HG03139 (cell line): ENCODE results near the gene ZNF302.

Source experiments
- ATAC-seq: cut with Tn5 transposase; IDR thresholded peaks from one replicate; pipeline ENCODE4 v1.9.1; 2021; ENCODE audit not compliant: unreplicated experiment

Gene ZNF302

DNA sequence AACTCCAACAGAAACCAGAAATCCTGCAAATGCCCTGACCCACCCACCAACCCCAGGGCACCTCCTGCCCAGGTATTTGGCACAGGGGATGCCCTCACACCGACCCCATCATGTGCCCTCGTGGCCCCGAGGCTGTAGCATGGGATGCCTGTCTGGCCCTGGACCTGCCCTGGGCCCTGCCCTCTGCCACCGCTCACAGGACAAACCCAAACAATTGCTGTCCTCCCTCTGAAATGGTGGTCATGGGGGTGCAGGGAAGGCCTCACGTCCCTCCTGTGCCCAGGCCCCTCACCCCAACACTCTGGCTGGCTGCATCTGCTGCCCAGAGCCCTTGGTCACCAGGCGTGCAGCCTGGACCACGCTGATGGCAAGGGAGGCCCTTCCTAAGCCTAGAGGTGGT is 54.5 kb downstream of the ZNF302 start:
- no peak for ATAC-seq

DNA sequence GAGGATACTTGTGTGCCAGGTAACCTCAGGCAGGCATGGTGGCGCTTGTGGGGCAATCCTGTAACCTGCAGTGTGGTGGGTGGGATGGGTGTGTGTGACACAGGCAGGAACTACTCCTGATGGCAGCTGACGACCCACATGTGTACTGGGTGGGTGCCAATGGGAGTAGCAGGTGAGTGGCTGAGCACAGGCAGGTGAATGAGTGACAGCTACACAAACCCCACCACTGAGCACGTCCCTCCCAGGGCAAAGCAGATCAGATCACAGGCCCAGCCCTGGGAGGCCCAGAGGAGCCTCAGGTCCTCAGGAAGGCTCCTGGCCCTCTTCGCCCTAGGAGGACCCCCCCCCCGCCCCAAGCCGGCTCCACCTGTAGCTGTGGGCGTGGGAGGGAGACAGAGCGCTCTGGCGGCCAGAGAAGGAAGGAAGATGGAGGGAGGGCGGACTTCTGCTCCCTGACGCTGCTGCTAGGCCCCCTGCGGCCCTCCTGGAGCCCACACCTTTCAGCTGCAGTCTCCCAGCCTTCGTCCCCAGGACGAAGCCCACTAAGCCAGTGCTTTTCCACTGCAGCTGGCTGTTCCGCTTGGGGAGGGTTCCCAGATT is 55.2 kb downstream of the ZNF302 start:
- ATAC-seq = no peak

DNA sequence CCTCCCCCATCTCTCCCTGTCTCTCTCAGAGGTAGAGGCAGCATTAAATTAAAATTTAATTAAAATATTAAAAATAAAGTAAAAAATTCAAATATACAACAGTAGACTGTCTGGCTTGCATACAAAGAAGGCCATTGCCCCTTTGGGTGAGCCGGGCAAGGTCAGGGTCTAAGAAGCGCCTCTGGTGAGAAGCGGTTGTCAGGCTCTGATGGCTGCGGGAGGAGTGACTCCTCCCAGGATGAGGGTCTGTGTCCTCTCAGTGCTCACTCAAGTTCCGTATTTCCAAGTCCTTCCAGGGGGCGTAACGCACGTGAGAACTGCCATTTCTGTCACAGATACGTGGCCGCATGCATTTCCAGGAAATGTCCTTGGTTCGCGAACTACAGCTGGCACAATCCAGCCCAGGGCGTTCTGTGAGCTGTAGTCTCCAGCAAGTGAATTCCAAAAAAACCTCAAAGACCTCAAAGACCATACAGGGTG is 55.8 kb downstream of the ZNF302 start:
- ATAC-seq = peak; percentile 2

DNA sequence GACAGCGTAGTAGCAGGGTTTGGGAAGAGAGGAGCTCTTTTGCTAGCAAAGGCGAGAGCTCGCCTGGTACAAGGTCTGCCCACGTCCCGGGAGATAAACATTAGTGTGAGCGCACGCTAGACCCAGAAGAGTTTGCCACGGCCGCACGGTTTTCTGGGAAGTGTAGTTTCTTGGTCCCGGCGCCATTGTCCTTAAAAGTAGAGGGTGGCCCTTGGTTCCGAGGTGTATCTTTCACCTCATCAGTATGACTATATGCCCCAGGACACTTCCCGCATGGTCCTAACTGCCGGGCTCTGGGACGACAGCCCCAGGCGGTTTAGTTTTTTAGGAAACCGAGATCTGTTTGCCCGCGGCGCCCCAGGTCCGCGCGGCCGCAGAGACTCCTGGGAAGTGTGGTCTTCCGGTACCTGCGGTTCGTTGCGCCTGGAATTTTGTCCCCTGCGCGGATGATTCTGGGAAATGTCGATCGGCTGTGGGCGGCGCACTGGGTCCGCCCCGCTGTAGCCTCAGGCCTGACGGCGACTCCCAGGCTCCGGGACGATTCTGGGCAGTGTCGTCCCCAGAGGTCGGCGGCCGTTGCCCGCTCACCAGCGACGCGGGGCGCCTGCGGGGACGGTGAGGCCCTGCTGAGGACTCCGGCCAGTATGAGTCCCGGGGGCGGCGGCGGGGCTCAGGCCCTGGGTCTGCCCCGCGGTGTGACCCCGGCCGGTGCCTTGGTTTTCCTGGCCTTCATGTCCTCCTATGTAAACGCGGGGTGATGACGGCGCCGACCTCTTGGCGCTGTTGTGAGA is 56.5 kb downstream of the ZNF302 start, which contains the start of gene ZNF181:
ZNF181 (plus strand) TSS at position 498 of the 791 bp plus-strand sequence. CDS start 795 bp downstream, outside the sequence.
- peak; percentile 72 for ATAC-seq

DNA sequence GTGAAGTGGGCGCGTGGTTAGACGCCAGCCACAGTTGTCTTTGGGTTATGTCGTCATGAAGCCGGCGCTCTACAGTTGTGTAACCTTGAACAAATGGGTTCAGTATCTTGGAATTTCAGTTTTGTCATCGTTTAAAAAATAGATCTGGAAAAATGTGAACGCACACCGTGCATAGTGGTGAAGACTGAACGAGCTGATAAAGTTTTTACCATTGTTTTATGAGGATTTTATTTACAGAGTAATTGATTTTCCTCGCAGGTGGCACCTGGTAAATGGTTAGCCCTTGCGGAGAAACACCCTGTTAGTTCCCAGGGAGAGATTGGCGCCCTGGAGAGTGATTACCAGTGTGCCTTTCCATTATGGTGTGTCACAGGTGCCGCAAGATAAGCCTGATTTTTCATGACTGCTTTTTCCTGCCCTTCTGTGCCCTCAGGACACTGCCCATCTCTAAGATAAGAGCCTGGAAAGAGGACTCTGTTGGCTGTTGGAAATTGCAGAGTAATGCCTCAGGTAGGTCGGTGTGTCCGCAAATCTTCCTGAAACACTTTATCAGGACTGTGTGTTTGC is 57.1 kb downstream of the ZNF302 start:
- ATAC-seq = no peak
